Endodermal cell (in vitro differentiated cells): ENCODE results near the gene EDEM1. TPM values are rescaled to one million over a fixed set of nuclear protein-coding genes. Genes with fewer than 3 reads are reported as not detected.

ENCODE experiments used
- DNase-seq: peaks from one replicate; pipeline ENCODE4 v3.0.0-alpha.2; 2017
- H3K27ac ChIP-seq: 2 replicates; pipeline ENCODE4 v1.5.1; 2013; ENCODE audit warnings: mild to moderate bottlenecking, low read depth, low read length, moderate library complexity
- H3K27me3 ChIP-seq: 2 replicates; pipeline ENCODE4 v1.6.1; 2013; ENCODE audit warnings: mild to moderate bottlenecking, low read length, moderate library complexity; ENCODE audit not compliant: insufficient read depth, control insufficient read depth, poor library complexity, severe bottlenecking
- H3K36me3 ChIP-seq: 2 replicates; pipeline ENCODE4 v1.7.0; 2013; ENCODE audit warnings: mild to moderate bottlenecking, low read length, moderate library complexity; ENCODE audit not compliant: control insufficient read depth, insufficient read depth
- H3K4me1 ChIP-seq: one replicate; pipeline ENCODE4 v1.7.0; 2013; ENCODE audit warnings: low read length; ENCODE audit not compliant: control insufficient read depth, insufficient read depth
- H3K4me3 ChIP-seq: 2 replicates; pipeline ENCODE4 v1.5.1; 2013; ENCODE audit warnings: mild to moderate bottlenecking, low read length, moderate library complexity
- H3K9ac ChIP-seq: 2 replicates; pipeline ENCODE4 v1.6.1; 2013; ENCODE audit warnings: mild to moderate bottlenecking, low read length, moderate library complexity; ENCODE audit not compliant: poor library complexity, severe bottlenecking; ENCODE audit errors: extremely low read depth
- H3K9me3 ChIP-seq: 2 replicates; pipeline ENCODE4 v1.6.1; 2013; ENCODE audit warnings: mild to moderate bottlenecking, low read length, moderate library complexity; ENCODE audit not compliant: control insufficient read depth
- H3K27ac Mint-ChIP-seq: 2 replicates; pipeline ENCODE4 v1.8.0; 2020; ENCODE audit warnings: mixed read lengths
- H3K27me3 Mint-ChIP-seq: 2 replicates; pipeline ENCODE4 v1.8.0; 2021; ENCODE audit warnings: mild to moderate bottlenecking, mixed read lengths; ENCODE audit not compliant: insufficient read depth
- H3K36me3 Mint-ChIP-seq: 2 replicates; pipeline ENCODE4 v1.8.0; 2020; ENCODE audit warnings: low read depth, mixed read lengths
- H3K4me1 Mint-ChIP-seq: 2 replicates; pipeline ENCODE4 v1.8.0; 2020; ENCODE audit warnings: mixed read lengths
- H3K4me3 Mint-ChIP-seq: 2 replicates; pipeline ENCODE4 v1.8.0; 2020; ENCODE audit warnings: mild to moderate bottlenecking, moderate library complexity, mixed read lengths
- H3K9me3 Mint-ChIP-seq: 2 replicates; pipeline ENCODE4 v1.8.0; 2020; ENCODE audit warnings: mild to moderate bottlenecking, mixed read lengths
- CTCF ChIP-seq: fragments of 200-600 bp; sonication (generic); conservative IDR thresholded peaks from 2 replicates; pipeline ENCODE4 v1.5.0; 2021; ENCODE audit warnings: antibody characterized with exemption, mild to moderate bottlenecking
- WGBS, 2 experiments: methylation state at CpG; one replicate each; pipeline versions ENCODE4 v1.1.5 to v1.1.7; 2013; ENCODE audit warnings: missing lambda C conversion rate in 2 of 2, mixed read lengths in 1 of 2; ENCODE audit not compliant: insufficient coverage in 1 of 2, insufficient read length in 1 of 2; 5-methylcytosine and 5-hydroxymethylcytosine counted together
- total RNA-seq, 2 donors: library from RNA; stranded (reverse); fragmentation: NEBNext Ultra II Directional in 1 of 2; extraction: Animal tissue kit (Norgen Biotek cat#: 25700) in 1 of 2; gene quantifications; 2 replicates in 1 of 2; 3 replicates in 1 of 2; pipeline ENCODE4 v1.2.1, GENCODE V29; 2021

The EDEM1 gene
- total RNA-seq, 2 donors from 2014 or later = 24.5 to 28.1 TPM

DNA sequence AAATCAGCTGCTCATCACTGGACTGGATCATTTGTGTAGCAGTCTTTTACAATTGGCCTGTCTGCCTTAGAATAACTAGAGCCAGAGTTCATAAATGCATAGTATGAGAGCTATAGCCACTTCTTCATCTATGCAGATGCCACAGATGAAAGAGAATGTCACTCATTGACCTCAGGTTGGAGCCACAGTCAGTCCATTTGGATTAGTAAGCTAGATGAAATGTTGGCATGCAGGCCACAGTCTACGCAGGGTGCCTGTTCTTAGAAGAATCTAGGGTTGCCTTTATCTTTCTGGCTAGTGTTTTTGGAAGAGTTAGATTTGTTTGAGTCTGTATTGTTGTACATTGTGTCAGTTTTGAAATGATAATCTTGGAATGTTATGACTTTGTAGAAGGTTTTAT lies 25.4 kb upstream of the EDEM1 start:
- H3K27me3 ChIP-seq = no peaks in the 10 kb centered on the region
- no peaks in the 10 kb centered on the region for H3K9me3 ChIP-seq
- H3K4me1 ChIP-seq = peaks cover 4% of the 10 kb centered on the region
- Mint-ChIP-seq H3K9me3 (no peaks in the 10 kb centered on the region), H3K4me3 (no peak overlapping the region), H3K4me1 (peaks cover 37% of the 10 kb centered on the region), H3K27ac (peak overlapping the region; percentile 32), H3K27me3 (no peaks in the 10 kb centered on the region), H3K36me3 (no peaks in the 10 kb centered on the region)
- no peaks in the 10 kb centered on the region for H3K36me3 ChIP-seq
- DNase-seq = no peak
- H3K27ac ChIP-seq = no peak overlapping the region
- H3K9ac ChIP-seq = no peak overlapping the region
- 82 to 94% methylated on average over 1 of the region's 1 CpG for WGBS, 2 experiments
- TF ChIP-seq CTCF = no peak
- H3K4me3 ChIP-seq = no peak overlapping the region

- 85 to 100% methylated on average over 2 to 4 of the region's 4 CpGs for WGBS, 2 experiments
- no peak for TF ChIP-seq CTCF
- DNase-seq = no peak
- peaks cover 3% of the 10 kb centered on the region for H3K4me1 ChIP-seq
- Mint-ChIP-seq H3K4me3 (no peak overlapping the region), H3K4me1 (peaks cover 28% of the 10 kb centered on the region), H3K9me3 (no peaks in the 10 kb centered on the region), H3K36me3 (peaks cover 3% of the 10 kb centered on the region), H3K27ac (no peak overlapping the region), H3K27me3 (no peaks in the 10 kb centered on the region)
- H3K9ac ChIP-seq = no peak overlapping the region
- H3K36me3 ChIP-seq = no peaks in the 10 kb centered on the region
- no peaks in the 10 kb centered on the region for H3K9me3 ChIP-seq
- no peak overlapping the region for H3K27ac ChIP-seq
- no peak overlapping the region for H3K4me3 ChIP-seq
- H3K27me3 ChIP-seq = no peaks in the 10 kb centered on the region
These were observed 21.8 kb upstream of the EDEM1 start for GRCh38 chr3:5165698-5166097.

GRCh38 chr3:5166846-5167245 lies 20.7 kb upstream of the EDEM1 start:
- H3K27ac Mint-ChIP-seq = no peak overlapping the region
- no peak overlapping the region for H3K9ac ChIP-seq
- H3K4me3 Mint-ChIP-seq = no peak overlapping the region

More at GRCh38 chr3:5166846-5167245, 20.7 kb upstream of the EDEM1 start:
- peaks cover 16% of the 10 kb centered on the region for H3K4me1 Mint-ChIP-seq
- Histone ChIP-seq H3K36me3 (peaks cover 4% of the 10 kb centered on the region), H3K4me3 (no peak overlapping the region), H3K9me3 (no peaks in the 10 kb centered on the region), H3K27ac (no peak overlapping the region), H3K4me1 (no peaks in the 10 kb centered on the region), H3K27me3 (no peaks in the 10 kb centered on the region)
- no peaks in the 10 kb centered on the region for H3K27me3 Mint-ChIP-seq
- DNase-seq = no peak
- no peak for TF ChIP-seq CTCF
- no peaks in the 10 kb centered on the region for H3K9me3 Mint-ChIP-seq
- WGBS, 2 experiments = 85 to 98% methylated on average over 2 of the region's 2 CpGs
- H3K36me3 Mint-ChIP-seq = peaks cover 6% of the 10 kb centered on the region
